ENCODE measurements around the gene EFHD2.

The EFHD2 gene

GRCh38 chr1:15370268-15370667 is 39.4 kb upstream of the EFHD2 start:
- H3K79me2 ChIP-seq (ENCODE audit: insufficient read depth, low read length) = no peaks in the 10 kb centered on the region
- no peaks in the 10 kb centered on the region for H3K9me3 ChIP-seq (ENCODE audit: insufficient read depth, low read depth, low read length)
- H3K4me1 ChIP-seq (ENCODE audit: insufficient read depth, low read length, poor library complexity, severe bottlenecking) = no peaks in the 10 kb centered on the region
- H2AFZ ChIP-seq (ENCODE audit: low read length) = no peak overlapping the region
- H3K9me2 ChIP-seq (replicated peaks; ENCODE audit: low read depth, low read length) = no peaks in the 10 kb centered on the region
- no peaks in the 10 kb centered on the region for H3K36me3 ChIP-seq (ENCODE audit: insufficient read depth, low read length)
- TF ChIP-seq CTCF (conservative IDR thresholded peaks at IDR 0.05; ENCODE audit: low read length) = no peak
- H3F3A ChIP-seq (ENCODE audit: low read depth) = no peaks in the 10 kb centered on the region
- H3K4me3 ChIP-seq (ENCODE audit: low read length, poor library complexity, severe bottlenecking) = no peak overlapping the region
- no peak overlapping the region for H3K9ac ChIP-seq (ENCODE audit: low read depth, low read length, poor library complexity, severe bottlenecking)
- H4K20me1 ChIP-seq (ENCODE audit: insufficient read depth, low read length, poor library complexity, severe bottlenecking) = no peaks in the 10 kb centered on the region
- H3K27me3 ChIP-seq (ENCODE audit: insufficient read depth, low read length, poor library complexity, severe bottlenecking) = no peaks in the 10 kb centered on the region
- H3K4me2 ChIP-seq (ENCODE audit: low read depth, low read length, poor library complexity, severe bottlenecking) = no peak overlapping the region

GRCh38 chr1:15370781-15371520 is 38.7 kb upstream of the EFHD2 start:
- H3F3A ChIP-seq (ENCODE audit: low read depth) = no peaks in the 10 kb centered on the region
- H3K79me2 ChIP-seq (ENCODE audit: insufficient read depth, low read length) = no peaks in the 10 kb centered on the region
- H3K4me2 ChIP-seq (ENCODE audit: low read depth, low read length, poor library complexity, severe bottlenecking) = no peak overlapping the region
- no peaks in the 10 kb centered on the region for H3K4me1 ChIP-seq (ENCODE audit: insufficient read depth, low read length, poor library complexity, severe bottlenecking)
- no peaks in the 10 kb centered on the region for H4K20me1 ChIP-seq (ENCODE audit: insufficient read depth, low read length, poor library complexity, severe bottlenecking)
- no peaks in the 10 kb centered on the region for H3K36me3 ChIP-seq (ENCODE audit: insufficient read depth, low read length)
- no peak overlapping the region for H3K9ac ChIP-seq (ENCODE audit: low read depth, low read length, poor library complexity, severe bottlenecking)
- no peak for TF ChIP-seq CTCF (conservative IDR thresholded peaks at IDR 0.05; ENCODE audit: low read length)
- TF ChIP-seq EZH2phosphoT487 (IDR thresholded peaks at IDR 0.05; ENCODE audit: borderline replicate concordance) = no peak
- H3K9me3 ChIP-seq (ENCODE audit: insufficient read depth, low read depth, low read length) = no peaks in the 10 kb centered on the region
- no peak overlapping the region for H2AFZ ChIP-seq (ENCODE audit: low read length)
- H3K27me3 ChIP-seq (ENCODE audit: insufficient read depth, low read length, poor library complexity, severe bottlenecking) = no peaks in the 10 kb centered on the region
- H3K4me3 ChIP-seq (ENCODE audit: low read length, poor library complexity, severe bottlenecking) = no peak overlapping the region
- H3K9me2 ChIP-seq (replicated peaks; ENCODE audit: low read depth, low read length) = no peaks in the 10 kb centered on the region

GRCh38 chr1:15371610-15372545 is 37.8 kb upstream of the EFHD2 start:
- Histone ChIP-seq H3K4me1 (ENCODE audit: insufficient read depth, low read length, poor library complexity, severe bottlenecking) (no peaks in the 10 kb centered on the region), H3K9me3 (ENCODE audit: insufficient read depth, low read depth, low read length) (no peaks in the 10 kb centered on the region), H3K79me2 (ENCODE audit: insufficient read depth, low read length) (no peaks in the 10 kb centered on the region), H4K20me1 (ENCODE audit: insufficient read depth, low read length, poor library complexity, severe bottlenecking) (no peaks in the 10 kb centered on the region), H3K9me2 (replicated peaks; ENCODE audit: low read depth, low read length) (no peaks in the 10 kb centered on the region), H3K9ac (ENCODE audit: low read depth, low read length, poor library complexity, severe bottlenecking) (no peak overlapping the region), H2AFZ (ENCODE audit: low read length) (no peak overlapping the region), H3K27me3 (ENCODE audit: insufficient read depth, low read length, poor library complexity, severe bottlenecking) (no peaks in the 10 kb centered on the region), H3K4me2 (ENCODE audit: low read depth, low read length, poor library complexity, severe bottlenecking) (no peak overlapping the region), H3K4me3 (ENCODE audit: low read length, poor library complexity, severe bottlenecking) (no peak overlapping the region), H3F3A (ENCODE audit: low read depth) (no peaks in the 10 kb centered on the region), H3K36me3 (ENCODE audit: insufficient read depth, low read length) (no peaks in the 10 kb centered on the region)
- TF ChIP-seq EZH2phosphoT487 (IDR thresholded peaks at IDR 0.05; ENCODE audit: borderline replicate concordance) (no peak), CTCF (conservative IDR thresholded peaks at IDR 0.05; ENCODE audit: low read length) (no peak)

Data from Loucy (cell line).